ENCODE measurements around the gene COMMD3.
"Not testable (repeated sequence)": the region's sequence is repeated elsewhere in the genome, so short reads cannot be mapped to it uniquely, and the experiment has no call there.

The COMMD3 gene

DNA sequence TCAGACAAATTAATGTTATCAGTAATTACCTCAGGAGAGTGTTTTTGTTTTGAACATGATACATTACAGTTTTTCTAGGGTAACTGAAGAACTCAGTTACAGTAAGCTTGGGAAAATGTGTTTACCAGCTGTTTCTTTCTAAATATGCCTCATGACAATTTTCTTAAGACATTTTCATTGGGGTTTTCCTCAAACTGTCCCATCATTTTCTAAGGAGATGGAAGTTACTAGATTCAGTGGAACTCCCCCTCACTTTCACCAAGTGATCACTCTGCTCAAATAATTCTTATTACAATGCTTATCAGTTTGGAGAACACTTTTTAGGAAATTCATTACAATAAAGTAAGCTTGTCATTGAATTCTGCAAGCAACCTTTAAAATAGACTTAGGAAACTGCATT lies 22.7 kb downstream of the COMMD3 start:
- no peak for DNase-seq (ENCODE audit: low spot score)

DNA sequence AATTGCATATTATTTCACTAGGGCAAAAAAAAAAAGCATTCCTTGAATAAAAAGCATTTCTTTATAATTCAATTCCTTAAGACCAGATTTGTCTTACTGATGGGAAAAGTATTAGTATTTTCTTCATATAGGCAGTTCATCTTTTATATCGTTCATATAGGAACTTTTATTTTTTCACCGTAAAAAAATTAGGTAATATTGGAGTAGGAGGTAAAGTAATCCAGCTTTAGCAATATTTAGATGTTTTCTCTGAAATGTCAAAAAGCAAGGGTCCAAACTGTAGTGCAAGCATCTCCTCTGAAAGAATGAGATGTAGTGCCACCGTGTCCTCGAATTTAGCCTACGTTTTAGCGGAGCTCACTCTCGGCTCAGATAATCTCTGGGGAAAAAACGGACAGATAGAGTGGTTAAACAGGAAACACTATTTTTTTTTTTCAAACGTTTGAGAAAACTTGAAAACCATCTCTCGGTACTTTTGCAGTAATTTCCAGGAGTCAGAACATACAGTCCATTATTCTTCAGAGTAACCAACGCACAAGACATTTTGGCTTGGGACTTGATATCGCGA lies 23.7 kb downstream of the COMMD3 start:
- DNase-seq (ENCODE audit: low spot score): no peak

- peak; percentile 87 for DNase-seq (ENCODE audit: low spot score)
Observed at GRCh38 chr10:22340329-22341189, 24.4 kb downstream of the COMMD3 start.

DNA sequence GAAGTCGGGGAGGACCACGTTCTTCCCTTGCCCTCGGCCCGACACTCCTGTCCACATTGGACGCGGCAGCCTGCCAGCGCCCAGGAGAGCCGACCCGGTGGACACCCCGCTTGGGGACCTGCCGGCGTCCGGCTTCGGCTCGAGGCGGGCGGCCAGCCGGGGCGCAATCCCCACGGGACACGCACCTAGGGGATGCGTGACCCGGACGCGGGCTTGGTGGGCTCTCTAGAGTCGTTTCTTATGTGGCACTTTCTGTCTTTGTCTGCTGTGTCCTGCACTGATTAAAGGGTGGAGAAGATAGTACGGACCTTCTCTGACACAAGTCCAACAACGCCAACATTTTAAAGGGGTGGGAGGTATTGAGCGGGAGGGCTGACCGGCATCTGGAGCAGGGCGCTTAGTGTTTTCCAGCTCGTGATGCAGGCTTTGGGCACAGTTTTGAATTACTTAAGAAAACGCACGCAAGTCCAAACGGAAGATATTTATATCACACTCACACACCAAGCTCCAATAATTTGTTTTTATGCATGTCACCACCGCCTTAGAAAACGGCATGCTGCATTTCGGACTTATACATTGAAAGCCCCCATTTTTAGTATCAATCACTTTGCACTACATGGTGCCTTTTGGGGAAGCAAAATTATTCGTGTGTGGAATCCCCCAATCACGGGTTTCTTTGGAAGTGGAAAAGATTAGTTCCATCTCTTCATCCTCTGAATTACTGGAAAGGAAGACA lies 25.2 kb downstream of the COMMD3 start:
- DNase-seq (ENCODE audit: low spot score): peak; percentile 71

GRCh38 chr10:22341926-22342196 lies 25.7 kb downstream of the COMMD3 start:
- no peak for DNase-seq (ENCODE audit: low spot score)

GRCh38 chr10:22342421-22342820 lies 26.2 kb downstream of the COMMD3 start:
- DNase-seq (ENCODE audit: low spot score): no peak

DNA sequence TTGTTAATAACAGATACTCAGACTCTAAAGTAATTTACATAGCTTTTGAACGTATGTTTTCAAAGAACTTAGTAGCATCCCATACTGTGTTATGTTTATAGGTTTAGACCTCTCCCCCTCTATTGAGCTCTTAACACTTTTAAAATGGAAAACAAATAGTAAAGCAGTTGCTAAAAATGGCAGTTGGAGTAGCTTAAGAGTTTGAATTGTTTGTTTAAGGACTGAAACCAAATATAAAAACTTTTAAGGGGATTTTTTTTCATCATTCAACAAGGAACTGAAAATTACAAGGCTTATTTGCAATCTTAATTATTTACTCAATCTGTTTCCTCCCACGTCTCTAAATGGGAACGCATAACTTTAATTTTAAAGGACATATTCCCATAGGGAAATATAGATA lies 27.5 kb downstream of the COMMD3 start:
- DNase-seq (ENCODE audit: low spot score): no peak

DNA sequence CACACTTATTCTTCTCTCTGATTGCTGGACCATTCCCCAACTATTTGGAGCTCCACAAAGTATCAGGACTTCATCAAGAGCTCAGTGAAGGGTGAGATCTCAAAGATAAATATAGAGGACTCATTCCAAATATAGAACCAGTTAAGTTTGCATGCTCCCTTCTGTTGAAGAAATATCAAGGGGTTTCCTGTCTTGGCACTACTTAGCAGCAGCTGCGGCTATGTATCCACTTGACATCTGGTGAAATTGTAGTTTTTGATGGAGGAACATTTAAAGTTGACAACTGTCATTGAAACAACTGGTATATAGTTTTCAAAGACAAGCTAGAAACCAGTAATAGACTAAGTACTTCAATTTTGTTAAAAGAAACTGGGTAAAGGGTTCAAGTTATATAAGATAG lies 28.1 kb downstream of the COMMD3 start:
- no peak for DNase-seq (ENCODE audit: low spot score)

DNA sequence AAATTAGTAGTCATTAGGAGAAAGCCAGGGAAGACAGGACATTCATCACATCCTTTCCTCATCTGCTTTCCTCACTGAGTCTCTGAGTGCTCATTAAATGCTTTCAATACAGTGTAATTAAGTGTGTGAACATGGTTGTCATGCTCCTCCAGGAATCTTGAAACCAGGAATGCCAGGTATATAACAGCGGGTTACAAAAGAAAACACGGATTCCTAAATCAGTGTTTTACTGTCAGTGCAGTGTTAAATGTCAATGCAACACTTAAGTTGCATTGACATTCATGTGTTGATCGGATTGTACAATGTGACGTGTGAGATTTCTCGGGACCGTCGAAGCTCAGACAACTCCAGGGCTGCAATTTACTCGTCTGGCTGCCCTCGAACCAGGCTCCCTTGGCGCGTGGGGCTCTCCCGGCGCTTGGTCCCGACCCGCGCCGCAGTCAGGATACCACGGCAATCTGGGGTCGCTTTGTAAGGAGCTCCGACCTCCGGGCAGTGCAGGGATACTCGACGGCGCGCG lies 28.7 kb downstream of the COMMD3 start:
- DNase-seq (ENCODE audit: low spot score): no peak

DNA sequence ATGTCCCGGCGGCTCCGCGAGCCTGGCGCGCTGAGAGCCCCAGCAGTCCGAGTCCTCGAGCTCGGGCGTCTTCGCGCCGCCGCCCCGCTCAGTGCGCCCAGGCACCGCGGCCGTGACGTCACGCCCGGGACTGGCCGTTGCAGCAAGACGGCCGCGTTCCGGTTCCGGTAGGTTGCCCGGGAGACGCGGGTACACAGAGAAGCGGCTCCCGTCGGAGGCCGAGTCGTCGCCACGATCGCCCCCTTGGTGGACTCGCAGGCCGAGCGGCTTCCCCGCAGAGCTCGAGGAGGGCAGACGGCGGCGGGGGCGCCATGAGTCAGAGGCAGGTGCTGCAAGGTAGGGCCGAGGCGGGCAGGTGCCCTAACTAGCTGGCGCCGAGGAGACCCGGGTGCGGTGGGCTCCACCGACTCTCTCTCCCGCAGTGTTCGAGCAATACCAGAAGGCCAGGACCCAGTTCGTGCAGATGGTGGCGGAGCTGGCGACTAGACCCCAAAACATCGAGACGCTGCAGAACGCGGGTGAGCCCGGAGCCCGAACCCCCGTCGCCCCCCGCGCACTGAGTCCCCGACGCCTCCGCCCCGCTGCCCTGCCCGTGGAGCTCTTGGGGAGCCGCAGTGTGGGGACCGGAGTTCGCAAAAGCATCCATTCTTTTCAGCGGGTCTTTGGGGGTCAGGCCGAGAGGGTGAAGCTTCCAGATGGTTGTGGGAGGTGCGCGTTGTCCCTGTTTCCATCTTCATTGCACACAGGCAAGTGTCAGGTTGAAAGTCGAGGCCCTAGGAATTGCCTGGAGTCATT lies 29.3 kb downstream of the COMMD3 start, which contains the start of gene SPAG6:
TSS of gene SPAG6 (plus strand) at position 196 of the 795 bp plus-strand sequence. CDS start at position 312, 116 bp downstream.
- peak; percentile 85 for DNase-seq (ENCODE audit: low spot score)

DNA sequence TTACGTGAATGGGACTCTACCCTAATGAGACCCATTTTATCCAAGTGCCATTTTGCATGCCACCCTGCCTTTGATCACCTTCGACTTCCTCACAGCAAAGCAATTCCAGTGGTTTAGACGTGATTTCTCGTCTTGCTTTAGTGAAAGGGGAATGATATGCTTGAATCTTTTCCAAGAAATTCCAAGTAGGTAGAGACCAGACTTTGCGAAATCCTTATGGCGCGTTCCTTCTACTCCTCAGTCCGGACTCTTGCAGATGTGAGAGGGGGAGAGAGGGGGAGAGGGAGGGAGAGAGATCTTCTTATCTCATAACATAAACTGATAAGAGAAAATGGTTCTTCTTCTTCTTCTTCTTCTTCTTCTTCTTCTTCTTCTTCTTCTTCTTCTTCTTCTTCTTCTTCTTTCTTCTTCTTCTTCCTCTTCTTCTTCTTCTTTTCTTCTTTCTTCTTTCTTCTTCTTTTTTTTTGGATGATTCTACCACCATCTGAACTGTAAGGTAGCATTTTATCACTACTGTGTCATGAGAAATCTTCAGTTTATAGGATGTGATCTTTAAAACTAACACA lies 30.0 kb downstream of the COMMD3 start:
- no peak for DNase-seq (ENCODE audit: low spot score)

GRCh38 chr10:22349755-22350154 lies 33.6 kb downstream of the COMMD3 start:
- no peak for DNase-seq (ENCODE audit: low spot score)

- DNase-seq (ENCODE audit: low spot score): no peak
Observed at GRCh38 chr10:22351131-22351703, 35.0 kb downstream of the COMMD3 start.

DNA sequence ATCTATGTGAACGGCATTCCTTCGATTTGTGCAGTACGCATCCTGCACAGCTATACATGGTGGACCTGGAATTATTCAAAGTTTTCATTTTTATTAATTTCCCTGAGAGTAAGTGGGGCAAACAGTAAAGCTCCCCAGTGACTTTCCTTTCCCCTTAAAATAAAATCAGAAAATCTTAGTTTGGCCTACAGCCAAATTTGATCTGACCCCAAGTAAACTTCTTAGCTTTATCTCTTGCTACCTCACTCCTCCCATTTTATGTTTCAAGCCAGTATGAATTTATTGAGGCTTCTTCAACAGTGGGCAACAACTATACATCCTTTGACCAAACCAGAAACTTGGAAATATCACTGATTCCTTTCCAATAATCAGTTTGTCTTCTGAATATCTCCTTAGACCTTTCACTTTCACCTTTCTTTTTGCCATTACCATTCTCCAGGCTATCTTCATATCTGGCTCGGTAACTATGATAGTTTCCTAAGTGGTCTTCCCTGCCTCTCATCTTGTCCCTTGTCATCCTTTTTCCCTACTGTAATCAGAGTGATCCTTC lies 40.2 kb downstream of the COMMD3 start:
- no peak for DNase-seq (ENCODE audit: low spot score)

GRCh38 chr10:22357770-22358169 lies 41.6 kb downstream of the COMMD3 start:
- not testable (repeated sequence) for DNase-seq (ENCODE audit: low spot score)

GRCh38 chr10:22363305-22363704 lies 47.1 kb downstream of the COMMD3 start:
- DNase-seq (ENCODE audit: low spot score): no peak

GRCh38 chr10:22364407-22365140 lies 48.4 kb downstream of the COMMD3 start:
- no peak for DNase-seq (ENCODE audit: low spot score)

- no peak for DNase-seq (ENCODE audit: low spot score)
Observed at GRCh38 chr10:22365233-22365632, 49.0 kb downstream of the COMMD3 start.

DNA sequence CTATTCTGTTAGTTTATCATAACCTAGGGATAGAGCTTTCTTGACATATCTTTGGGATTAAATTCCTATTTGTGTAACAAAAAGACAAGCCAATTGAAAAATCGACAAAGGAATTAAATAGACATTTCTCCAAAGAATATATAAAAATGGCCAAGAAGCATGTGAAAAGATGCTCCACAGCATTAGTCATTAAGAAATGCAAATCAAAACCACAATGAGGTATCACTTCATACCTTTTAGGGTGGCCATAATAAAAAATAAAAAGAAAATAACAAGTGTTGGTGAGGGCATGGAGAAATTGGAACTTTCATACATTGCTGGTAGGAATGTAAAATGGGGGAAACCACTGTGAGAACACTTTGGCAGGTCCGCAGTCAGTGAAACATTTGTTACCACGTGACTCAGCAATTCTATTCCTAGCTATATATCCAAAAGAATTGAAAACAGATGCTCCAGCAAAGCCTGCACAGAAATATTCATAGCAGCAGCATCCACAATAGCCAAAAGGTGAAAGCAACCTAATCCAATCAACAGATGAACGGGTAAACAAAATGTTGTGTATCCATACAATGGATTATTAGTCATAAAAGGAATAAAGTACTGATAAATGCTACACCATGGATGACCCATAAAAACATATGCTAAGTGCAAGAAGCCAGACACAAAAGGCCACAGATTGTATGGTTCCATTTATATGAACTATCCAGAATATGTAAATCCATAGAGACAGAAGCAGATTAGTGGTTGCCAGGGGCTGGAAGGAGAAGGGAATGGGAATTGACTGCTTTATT lies 49.7 kb downstream of the COMMD3 start:
- DNase-seq (ENCODE audit: low spot score): no peak

DNA sequence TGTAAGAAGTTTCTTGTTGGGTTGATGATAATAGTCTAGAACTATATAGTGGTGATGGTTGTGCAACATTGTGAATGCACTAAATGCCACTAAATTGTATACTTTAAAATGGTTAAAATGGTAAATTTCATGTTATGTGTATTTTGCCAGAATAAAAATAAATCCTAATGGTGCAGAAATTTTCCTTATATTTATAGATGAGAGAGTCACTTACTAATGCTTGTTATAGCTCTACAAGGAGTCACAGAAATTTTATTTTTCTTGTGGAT lies 50.2 kb downstream of the COMMD3 start:
- DNase-seq (ENCODE audit: low spot score): no peak
